Measurements from ENCODE around the gene PKMYT1. TPM values are rescaled to one million over a fixed set of nuclear protein-coding genes. Genes with fewer than 3 reads are reported as not detected.
"Not testable (repeated sequence)": the region's sequence is repeated elsewhere in the genome, so short reads cannot be mapped to it uniquely, and the experiment has no call there.

The PKMYT1 gene
- total and polyA plus RNA-seq, 2 experiments from 2014 or later: 90.9 to 100 TPM

DNA sequence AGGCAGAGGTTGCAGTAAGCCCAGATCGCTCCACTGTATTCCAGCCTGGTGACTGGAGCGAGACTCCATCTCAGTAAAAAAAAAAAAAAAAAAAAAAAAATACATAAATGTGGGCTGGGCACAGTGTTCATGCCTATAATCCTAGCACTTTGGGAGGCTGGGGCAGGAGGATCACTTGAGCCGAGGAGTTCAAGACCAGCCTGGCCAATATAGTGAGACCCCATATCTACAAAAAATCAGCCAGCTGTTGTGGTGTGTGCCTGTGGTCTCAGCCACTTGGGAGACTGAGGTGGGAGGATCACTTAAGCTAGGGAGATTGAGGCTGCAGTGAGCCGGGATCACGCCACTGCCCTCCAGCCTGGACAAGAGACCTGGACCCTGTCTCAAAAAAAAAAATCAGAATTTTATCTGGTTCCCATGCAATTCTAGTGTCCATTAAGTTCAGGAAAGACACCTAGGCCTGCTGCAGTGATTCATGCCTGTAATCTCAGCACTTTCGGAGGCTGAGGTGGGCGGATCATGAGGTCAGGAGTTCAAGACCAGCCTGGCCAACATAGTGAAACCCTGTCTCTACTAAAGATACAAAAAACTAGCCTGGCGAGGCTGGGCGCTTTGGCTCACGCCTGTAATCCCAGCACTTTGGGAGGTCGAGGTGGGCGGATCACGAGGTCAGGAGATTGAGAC is 48.9 kb downstream of the PKMYT1 start:
- H3K27ac Mint-ChIP-seq; ATAC-seq; H3K4me2 ChIP-seq; H3K4me3 Mint-ChIP-seq; H3F3A ChIP-seq (replicated peaks; ENCODE audit: low read depth); H3K4me3 ChIP-seq; H3K36me3 ChIP-seq (ENCODE audit: insufficient read depth); H4K20me1 ChIP-seq (replicated peaks; ENCODE audit: insufficient read depth); H3K9me2 ChIP-seq (ENCODE audit: insufficient read depth); H3K27ac ChIP-seq (ENCODE audit: low read depth); DNase-seq (ENCODE audit: low spot score); H3K79me2 ChIP-seq (replicated peaks; ENCODE audit: insufficient read depth); H3K9me3 Mint-ChIP-seq; H2AFZ ChIP-seq; H3K4me1 ChIP-seq (ENCODE audit: insufficient read depth); H3K27me3 ChIP-seq (ENCODE audit: insufficient read depth): not testable (repeated sequence)
- peaks cover 23% of the 10 kb centered on the region for H3K36me3 Mint-ChIP-seq (ENCODE audit: low read depth)
- peaks cover 14% of the 10 kb centered on the region for H3K27me3 Mint-ChIP-seq (ENCODE audit: insufficient read depth, low read depth, poor library complexity)
- H3K4me1 Mint-ChIP-seq: peaks cover 30% of the 10 kb centered on the region

DNA sequence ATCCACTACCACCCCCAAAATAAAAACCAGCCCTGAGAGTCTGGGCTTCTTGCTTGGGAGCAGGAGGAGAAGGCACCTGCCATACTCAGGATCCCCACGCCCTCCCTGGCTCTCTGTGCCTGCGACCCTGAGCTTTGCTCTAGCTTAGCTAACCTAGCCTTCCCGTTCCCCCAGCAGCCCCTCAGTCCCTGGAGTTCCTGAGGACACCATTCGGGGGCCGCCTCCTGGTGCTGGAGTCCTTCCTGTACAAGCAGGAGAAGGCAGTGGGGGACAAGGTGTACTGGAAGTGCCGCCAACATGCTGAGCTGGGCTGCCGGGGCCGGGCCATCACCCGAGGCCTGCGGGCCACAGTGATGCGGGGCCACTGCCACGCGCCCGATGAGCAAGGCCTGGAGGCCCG is 50.0 kb downstream of the PKMYT1 start:
- no peak overlapping the region for H3K4me3 Mint-ChIP-seq
- Histone ChIP-seq H3F3A (replicated peaks; ENCODE audit: low read depth) (peaks cover 5% of the 10 kb centered on the region; the same call in 1 of the 2 replicates), H3K79me2 (replicated peaks; ENCODE audit: insufficient read depth) (no peaks in the 10 kb centered on the region), H3K4me3 (no peak overlapping the region), H3K27ac (ENCODE audit: low read depth) (no peak overlapping the region), H3K36me3 (ENCODE audit: insufficient read depth) (no peaks in the 10 kb centered on the region), H4K20me1 (replicated peaks; ENCODE audit: insufficient read depth) (no peaks in the 10 kb centered on the region), H3K4me1 (ENCODE audit: insufficient read depth) (peaks cover 7% of the 10 kb centered on the region; the same call in 1 of the 2 replicates), H3K4me2 (no peak overlapping the region), H2AFZ (no peak overlapping the region), H3K9me2 (ENCODE audit: insufficient read depth) (no peaks in the 10 kb centered on the region), H3K27me3 (ENCODE audit: insufficient read depth) (0 out of 2 replicates have a peak, but pooled peaks cover 7% of the 10 kb centered on the region)
- DNase-seq (ENCODE audit: low spot score): no peak
- ATAC-seq: no peak
- H3K27me3 Mint-ChIP-seq (ENCODE audit: insufficient read depth, low read depth, poor library complexity): peaks cover 14% of the 10 kb centered on the region
- peaks cover 40% of the 10 kb centered on the region for H3K4me1 Mint-ChIP-seq
- peaks cover 18% of the 10 kb centered on the region; the same call in 2 of the 3 replicates for H3K36me3 Mint-ChIP-seq (ENCODE audit: low read depth)
- peaks cover 9% of the 10 kb centered on the region; the same call in 2 of the 3 replicates for H3K9me3 Mint-ChIP-seq
- H3K27ac Mint-ChIP-seq: 0 out of 2 replicates have a peak overlapping the region, but pooled peaks have one; percentile 36
- no peak for TF ChIP-seq EZH2phosphoT487 (IDR thresholded peaks at IDR 0.05; ENCODE audit: unreplicated experiment)
- TF ChIP-seq ZNF114 (CRISPR knock-in tag; IDR thresholded peaks at IDR 0.05): no peak
- TF ChIP-seq, protein P1, sequence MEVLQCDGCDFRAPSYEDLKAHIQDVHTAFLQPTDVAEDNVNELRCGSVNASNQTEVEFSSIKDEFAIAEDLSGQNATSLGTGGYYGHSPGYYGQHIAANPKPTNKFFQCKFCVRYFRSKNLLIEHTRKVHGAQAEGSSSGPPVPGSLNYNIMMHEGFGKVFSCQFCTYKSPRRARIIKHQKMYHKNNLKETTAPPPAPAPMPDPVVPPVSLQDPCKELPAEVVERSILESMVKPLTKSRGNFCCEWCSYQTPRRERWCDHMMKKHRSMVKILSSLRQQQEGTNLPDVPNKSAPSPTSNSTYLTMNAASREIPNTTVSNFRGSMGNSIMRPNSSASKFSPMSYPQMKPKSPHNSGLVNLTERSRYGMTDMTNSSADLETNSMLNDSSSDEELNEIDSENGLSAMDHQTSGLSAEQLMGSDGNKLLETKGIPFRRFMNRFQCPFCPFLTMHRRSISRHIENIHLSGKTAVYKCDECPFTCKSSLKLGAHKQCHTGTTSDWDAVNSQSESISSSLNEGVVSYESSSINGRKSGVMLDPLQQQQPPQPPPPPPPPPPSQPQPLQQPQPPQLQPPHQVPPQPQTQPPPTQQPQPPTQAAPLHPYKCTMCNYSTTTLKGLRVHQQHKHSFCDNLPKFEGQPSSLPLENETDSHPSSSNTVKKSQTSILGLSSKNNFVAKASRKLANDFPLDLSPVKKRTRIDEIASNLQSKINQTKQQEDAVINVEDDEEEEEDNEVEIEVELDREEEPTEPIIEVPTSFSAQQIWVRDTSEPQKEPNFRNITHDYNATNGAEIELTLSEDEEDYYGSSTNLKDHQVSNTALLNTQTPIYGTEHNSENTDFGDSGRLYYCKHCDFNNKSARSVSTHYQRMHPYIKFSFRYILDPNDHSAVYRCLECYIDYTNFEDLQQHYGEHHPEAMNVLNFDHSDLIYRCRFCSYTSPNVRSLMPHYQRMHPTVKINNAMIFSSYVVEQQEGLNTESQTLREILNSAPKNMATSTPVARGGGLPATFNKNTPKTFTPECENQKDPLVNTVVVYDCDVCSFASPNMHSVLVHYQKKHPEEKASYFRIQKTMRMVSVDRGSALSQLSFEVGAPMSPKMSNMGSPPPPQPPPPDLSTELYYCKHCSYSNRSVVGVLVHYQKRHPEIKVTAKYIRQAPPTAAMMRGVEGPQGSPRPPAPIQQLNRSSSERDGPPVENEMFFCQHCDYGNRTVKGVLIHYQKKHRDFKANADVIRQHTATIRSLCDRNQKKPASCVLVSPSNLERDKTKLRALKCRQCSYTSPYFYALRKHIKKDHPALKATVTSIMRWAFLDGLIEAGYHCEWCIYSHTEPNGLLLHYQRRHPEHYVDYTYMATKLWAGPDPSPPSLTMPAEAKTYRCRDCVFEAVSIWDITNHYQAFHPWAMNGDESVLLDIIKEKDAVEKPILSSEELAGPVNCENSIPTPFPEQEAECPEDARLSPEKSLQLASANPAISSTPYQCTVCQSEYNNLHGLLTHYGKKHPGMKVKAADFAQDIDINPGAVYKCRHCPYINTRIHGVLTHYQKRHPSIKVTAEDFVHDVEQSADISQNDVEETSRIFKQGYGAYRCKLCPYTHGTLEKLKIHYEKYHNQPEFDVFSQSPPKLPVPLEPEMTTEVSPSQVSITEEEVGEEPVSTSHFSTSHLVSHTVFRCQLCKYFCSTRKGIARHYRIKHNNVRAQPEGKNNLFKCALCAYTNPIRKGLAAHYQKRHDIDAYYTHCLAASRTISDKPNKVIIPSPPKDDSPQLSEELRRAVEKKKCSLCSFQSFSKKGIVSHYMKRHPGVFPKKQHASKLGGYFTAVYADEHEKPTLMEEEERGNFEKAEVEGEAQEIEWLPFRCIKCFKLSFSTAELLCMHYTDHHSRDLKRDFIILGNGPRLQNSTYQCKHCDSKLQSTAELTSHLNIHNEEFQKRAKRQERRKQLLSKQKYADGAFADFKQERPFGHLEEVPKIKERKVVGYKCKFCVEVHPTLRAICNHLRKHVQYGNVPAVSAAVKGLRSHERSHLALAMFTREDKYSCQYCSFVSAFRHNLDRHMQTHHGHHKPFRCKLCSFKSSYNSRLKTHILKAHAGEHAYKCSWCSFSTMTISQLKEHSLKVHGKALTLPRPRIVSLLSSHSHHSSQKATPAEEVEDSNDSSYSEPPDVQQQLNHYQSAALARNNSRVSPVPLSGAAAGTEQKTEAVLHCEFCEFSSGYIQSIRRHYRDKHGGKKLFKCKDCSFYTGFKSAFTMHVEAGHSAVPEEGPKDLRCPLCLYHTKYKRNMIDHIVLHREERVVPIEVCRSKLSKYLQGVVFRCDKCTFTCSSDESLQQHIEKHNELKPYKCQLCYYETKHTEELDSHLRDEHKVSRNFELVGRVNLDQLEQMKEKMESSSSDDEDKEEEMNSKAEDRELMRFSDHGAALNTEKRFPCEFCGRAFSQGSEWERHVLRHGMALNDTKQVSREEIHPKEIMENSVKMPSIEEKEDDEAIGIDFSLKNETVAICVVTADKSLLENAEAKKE (CRISPR knock-in tag; IDR thresholded peaks at IDR 0.05): no peak
- no peak for TF ChIP-seq STAT1 (IDR thresholded peaks at IDR 0.05; ENCODE audit: unreplicated experiment)
- TF ChIP-seq, protein P2, sequence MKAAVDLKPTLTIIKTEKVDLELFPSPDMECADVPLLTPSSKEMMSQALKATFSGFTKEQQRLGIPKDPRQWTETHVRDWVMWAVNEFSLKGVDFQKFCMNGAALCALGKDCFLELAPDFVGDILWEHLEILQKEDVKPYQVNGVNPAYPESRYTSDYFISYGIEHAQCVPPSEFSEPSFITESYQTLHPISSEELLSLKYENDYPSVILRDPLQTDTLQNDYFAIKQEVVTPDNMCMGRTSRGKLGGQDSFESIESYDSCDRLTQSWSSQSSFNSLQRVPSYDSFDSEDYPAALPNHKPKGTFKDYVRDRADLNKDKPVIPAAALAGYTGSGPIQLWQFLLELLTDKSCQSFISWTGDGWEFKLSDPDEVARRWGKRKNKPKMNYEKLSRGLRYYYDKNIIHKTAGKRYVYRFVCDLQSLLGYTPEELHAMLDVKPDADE (IDR thresholded peaks at IDR 0.05): no peak
- TF ChIP-seq POLR2AphosphoS5 (IDR thresholded peaks at IDR 0.05; ENCODE audit: low read depth): no peak
- no peak for TF ChIP-seq CTCF (conservative IDR thresholded peaks at IDR 0.05; ENCODE audit: low read depth in 2 of 2)
- TF ChIP-seq JUNB (IDR thresholded peaks at IDR 0.05; ENCODE audit: unreplicated experiment): no peak
- no peak for TF ChIP-seq ZNF331 (CRISPR knock-in tag; IDR thresholded peaks at IDR 0.05; ENCODE audit: low read depth)
- no peak for TF ChIP-seq CREB1 (CRISPR knock-in tag; IDR thresholded peaks at IDR 0.05; ENCODE audit: low read depth)
- TF ChIP-seq NANOG (IDR thresholded peaks at IDR 0.05; ENCODE audit: borderline replicate concordance): no peak

Measured in GM23338 (cell line).